Stimulated activated CD8-positive, alpha-beta memory T cell treated with anti-CD3 and anti-CD28 coated beads, Interleukin-7, amount 100 ng/mL, for 1 hour (primary cell): Measurements from ENCODE around the gene CELF5.

ENCODE experiments used
- DNase-seq, 2 donors: peaks; one replicate each; pipeline ENCODE4 v3.0.0-alpha.2; 2020; ENCODE audit warnings: low read depth in 2 of 2

Gene CELF5

DNA sequence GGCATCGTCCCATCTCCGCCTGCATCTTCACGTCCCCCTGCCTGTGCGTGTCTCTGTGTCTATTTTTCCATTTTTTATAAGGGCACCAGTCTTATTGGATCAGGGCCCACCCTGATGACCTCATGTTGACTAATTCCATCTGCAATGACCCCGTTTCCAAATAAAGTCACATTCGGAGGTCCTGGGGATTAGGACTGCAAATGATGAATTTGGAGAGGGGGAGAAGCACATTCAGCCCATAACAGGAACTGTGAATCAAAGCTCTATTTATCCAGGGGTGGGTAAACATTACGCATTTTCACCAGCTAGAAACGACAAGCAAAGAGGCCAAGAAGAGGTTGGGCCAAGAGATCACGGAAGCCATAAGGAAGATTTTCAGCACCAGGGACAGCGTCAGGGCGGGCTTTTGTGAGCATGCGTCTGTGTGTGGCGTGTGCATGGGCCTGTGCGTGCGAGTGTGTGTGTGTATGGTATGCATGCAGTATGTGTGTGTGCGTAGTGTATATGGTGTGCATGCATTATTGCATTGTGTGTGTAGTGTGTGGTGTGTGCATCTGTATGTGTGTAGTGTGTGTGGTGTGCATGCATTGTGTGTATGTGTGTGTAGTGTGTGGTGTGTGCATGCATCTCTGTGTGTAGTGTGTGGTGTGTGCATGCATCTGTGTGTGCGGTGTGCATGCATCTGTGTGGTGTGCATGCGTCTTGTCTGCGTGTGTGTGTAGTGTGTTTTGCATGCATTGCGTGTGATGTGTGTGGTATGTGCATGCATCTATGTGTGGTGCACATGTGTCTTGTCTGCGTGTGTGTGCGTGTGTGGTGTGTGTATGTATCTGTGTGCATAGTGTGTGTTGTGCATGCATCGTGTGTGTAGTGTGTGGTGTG lies 19.6 kb downstream of the CELF5 start:
- no peak for DNase-seq

DNA sequence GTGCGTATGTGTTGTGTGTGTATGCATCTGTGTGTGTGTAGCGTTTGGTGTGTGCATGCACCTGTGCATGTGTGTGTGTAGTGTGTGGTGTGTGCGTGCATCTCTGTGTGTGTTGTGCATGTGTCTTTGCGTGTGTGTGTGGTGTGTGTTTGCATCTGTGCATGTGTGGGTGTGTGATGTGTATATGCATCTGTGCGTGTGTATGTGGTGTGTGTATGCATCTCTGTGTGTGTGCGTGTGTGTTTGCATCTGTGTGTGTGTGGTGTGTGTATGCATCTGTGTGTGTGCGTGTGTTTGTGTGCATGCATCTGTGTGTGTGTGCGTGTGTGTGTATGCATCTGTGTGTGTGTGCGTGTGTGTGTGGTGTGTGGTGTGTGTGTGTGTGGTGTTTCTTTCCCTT lies 20.6 kb downstream of the CELF5 start:
- DNase-seq = no peak

DNA sequence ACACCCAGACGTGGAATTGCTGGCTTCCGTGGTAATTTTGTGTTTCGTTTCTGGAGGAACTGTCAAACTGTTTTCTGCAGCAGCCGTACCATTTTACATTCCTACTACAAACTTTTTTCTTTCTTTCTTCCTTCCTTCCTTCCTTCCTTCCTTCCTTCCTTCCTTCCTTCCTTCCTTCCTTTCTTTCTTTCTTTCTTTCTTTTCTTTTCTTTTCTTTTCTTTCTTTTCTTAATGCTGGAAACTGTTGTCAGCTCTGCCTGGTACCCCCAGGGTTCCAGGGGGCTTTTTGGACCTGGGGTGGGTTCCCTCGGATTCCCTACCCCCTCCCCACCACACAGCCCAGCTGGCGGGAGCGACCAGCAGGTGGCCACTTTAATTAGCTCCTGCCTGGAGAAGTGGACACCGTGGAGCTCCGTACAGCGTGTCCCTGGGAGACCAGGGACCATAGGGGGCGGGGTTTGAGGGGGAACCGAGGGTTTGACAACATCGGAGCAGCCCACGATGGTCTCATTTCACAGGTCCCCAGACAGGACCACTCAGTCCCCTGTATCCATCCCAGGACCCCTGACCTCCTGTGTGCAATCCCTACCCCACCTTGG lies 24.4 kb downstream of the CELF5 start:
- DNase-seq = no peak

DNA sequence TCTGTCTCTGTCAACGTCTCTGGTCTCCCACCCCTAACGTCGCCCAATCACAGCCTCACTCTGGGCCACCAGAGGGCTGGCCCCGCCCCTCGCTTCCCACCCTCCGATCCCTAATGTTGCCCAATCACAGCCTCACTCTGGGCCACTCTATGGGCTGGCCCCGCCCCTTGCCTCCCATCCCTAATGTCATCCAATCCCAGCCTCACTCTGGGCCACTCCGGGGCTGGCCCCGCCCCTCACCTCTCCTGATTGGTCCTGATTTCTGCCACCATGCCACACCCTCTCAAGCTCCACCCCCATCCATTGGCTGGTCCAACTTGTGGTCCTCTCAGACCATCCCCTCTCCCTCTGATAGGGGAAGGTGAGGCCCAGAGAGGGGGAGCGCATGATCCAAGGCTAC lies 24.9 kb downstream of the CELF5 start:
- DNase-seq = no peak

- DNase-seq = no peak
Observed at GRCh38 chr19:3250675-3251074, 26.2 kb downstream of the CELF5 start.

GRCh38 chr19:3251229-3251628 lies 26.8 kb downstream of the CELF5 start:
- no peak for DNase-seq

GRCh38 chr19:3252650-3253049 lies 28.2 kb downstream of the CELF5 start:
- no peak for DNase-seq

- DNase-seq = no peak
Observed at GRCh38 chr19:3253270-3253669, 28.8 kb downstream of the CELF5 start.

GRCh38 chr19:3254520-3254919 lies 30.1 kb downstream of the CELF5 start:
- DNase-seq = no peak

DNA sequence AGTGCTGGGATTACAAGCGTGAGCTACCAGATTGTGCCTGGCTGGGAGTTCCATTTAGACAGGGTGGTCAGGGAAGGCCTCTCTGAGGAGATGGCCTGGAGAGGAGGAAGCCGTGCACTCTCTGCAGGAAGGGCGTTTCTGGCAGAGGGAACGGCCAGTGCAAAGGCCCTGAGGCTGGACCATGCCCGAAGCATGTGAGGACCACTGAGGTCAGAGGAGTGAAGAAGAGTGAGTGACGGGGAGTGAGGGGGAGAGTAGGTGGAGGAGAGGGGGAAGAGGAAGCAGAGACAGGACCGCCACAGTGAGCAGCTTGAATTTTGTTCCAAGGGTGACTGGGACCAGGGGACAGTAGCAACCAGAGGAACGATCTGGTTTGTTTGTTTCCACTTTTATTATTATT lies 32.6 kb downstream of the CELF5 start:
- no peak for DNase-seq

DNA sequence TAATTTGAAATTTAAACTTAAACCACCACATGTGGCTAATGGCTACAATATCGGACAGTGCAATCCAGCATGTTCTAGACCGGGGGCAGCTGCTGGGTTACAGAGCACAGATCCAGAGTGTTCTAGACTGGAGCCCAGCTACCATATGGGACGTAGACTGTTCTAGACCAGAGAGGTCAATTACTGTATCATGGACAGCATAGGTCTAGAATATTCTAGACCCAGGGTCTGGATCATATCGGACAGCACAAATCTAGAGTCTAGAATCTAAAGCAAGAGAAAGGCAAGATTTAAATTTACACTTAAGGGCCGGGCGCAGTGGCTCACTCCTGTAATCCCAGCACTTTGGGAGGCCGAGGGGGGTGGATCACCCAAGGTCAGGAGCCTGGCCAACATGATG lies 37.9 kb downstream of the CELF5 start:
- no peak for DNase-seq

- no peak for DNase-seq
Observed at GRCh38 chr19:3263866-3264265, 39.4 kb downstream of the CELF5 start.

GRCh38 chr19:3265432-3265831 lies 41.0 kb downstream of the CELF5 start:
- DNase-seq = no peak

- DNase-seq = no peak
Observed at GRCh38 chr19:3266092-3266693, 41.7 kb downstream of the CELF5 start.

- DNase-seq = no peak
Observed at GRCh38 chr19:3266792-3267514, 42.5 kb downstream of the CELF5 start.

DNA sequence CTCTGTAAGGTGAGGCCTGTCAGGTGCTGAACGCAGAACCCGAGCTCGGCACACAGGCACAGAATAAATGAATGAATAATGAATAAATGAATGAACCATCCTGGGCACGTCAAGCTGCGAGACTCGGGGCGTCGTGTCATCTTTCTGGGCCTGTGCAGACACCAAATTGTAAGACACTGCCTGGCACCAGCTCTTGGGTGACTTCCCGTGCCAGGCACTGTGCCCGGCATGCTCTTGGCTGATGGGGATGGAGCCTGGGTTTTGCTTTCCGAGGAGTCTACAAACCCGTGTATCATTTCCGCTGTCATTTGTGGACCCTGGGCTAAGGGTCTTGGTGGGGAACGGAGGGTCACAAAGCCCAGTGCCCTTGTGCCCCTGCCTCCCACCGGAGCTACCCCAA lies 43.9 kb downstream of the CELF5 start:
- no peak for DNase-seq

- DNase-seq = no peak
Observed at GRCh38 chr19:3268763-3269162, 44.3 kb downstream of the CELF5 start.

GRCh38 chr19:3269916-3270671 lies 45.6 kb downstream of the CELF5 start:
- no peak for DNase-seq

DNA sequence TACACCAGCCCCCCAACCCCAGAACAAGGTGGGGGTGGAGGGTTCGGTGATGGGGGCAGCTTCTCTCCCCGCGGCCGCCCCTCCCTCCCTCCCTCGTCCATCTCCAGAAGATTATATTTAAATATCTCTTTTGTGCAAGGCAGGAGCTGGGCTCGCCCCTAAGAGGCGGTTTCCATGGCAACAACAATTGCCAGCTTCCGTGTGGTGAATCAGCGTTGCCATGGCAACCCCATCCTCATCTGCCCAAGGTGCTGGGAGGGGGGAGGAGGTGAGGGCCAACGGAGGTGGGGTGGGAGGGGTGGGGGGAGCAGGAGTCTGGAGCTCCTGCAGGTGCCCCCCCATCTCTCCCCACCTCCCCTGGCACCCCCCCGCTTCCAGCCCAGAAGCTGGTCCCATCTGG lies 46.4 kb downstream of the CELF5 start:
- no peak for DNase-seq

GRCh38 chr19:3272401-3272931 lies 48.0 kb downstream of the CELF5 start:
- no peak for DNase-seq

DNA sequence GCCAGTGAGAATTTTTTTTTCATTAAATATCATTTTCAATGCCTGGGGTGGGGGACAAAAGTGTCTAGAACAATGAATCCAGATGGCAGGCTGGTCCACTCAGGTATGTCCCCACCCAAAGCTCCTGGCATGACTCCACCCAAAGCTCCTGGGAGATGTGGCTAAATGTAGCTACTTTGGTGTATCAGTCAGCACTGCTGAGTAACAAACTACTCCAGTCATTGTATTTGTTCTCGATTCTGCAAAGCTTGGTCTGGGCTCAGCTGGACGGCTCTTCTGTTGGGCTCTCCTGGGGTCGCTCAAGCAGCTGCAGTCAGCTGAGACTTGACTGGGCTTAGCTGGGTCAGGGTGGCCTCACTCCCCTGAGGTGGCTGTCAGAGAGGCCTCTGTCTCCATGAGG lies 48.5 kb downstream of the CELF5 start:
- no peak for DNase-seq
